Panc1 (cell line): ENCODE results near the gene FGF14.

Experiments
- TF ChIP-seq, protein P1 (sequence below): fragments of 450-650 bp; IDR thresholded peaks from 2 replicates; pipeline ENCODE4 v1.5.1; 2017; ENCODE audit warnings: mild to moderate bottlenecking
- TF ChIP-seq, protein P2 (sequence below), 2 experiments: IDR thresholded peaks; 2 replicates each; pipeline ENCODE4 v1.6.1; 2011 to 2012; ENCODE audit warnings: low read depth in 2 of 2, control low read depth in 1 of 2, low read length in 1 of 2, mild to moderate bottlenecking in 1 of 2, moderate library complexity in 1 of 2; ENCODE audit not compliant: insufficient read depth in 1 of 2

DNA sequence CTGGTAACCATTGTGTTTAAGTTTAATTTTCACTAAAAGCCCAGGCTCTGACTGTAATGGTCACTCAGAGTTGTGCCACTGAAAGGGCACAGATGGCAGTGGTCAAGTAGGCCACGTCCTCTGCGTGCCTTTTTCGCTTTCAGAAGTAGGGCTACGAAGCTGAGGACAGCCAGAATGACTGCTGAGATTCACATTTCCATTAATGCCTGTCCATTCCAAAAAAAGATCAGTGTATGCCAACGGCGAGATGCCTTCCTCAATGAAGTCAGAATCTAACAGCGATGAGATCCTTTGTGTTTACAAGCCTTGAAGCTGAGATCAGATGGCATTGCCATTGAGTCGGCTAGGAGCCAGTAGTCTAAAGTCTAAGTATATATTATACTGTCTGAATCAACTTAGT, 311.3 kb downstream of the FGF14 start:
- TF ChIP-seq, protein P1, sequence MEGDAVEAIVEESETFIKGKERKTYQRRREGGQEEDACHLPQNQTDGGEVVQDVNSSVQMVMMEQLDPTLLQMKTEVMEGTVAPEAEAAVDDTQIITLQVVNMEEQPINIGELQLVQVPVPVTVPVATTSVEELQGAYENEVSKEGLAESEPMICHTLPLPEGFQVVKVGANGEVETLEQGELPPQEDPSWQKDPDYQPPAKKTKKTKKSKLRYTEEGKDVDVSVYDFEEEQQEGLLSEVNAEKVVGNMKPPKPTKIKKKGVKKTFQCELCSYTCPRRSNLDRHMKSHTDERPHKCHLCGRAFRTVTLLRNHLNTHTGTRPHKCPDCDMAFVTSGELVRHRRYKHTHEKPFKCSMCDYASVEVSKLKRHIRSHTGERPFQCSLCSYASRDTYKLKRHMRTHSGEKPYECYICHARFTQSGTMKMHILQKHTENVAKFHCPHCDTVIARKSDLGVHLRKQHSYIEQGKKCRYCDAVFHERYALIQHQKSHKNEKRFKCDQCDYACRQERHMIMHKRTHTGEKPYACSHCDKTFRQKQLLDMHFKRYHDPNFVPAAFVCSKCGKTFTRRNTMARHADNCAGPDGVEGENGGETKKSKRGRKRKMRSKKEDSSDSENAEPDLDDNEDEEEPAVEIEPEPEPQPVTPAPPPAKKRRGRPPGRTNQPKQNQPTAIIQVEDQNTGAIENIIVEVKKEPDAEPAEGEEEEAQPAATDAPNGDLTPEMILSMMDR = no peak
- TF ChIP-seq, protein P2, sequence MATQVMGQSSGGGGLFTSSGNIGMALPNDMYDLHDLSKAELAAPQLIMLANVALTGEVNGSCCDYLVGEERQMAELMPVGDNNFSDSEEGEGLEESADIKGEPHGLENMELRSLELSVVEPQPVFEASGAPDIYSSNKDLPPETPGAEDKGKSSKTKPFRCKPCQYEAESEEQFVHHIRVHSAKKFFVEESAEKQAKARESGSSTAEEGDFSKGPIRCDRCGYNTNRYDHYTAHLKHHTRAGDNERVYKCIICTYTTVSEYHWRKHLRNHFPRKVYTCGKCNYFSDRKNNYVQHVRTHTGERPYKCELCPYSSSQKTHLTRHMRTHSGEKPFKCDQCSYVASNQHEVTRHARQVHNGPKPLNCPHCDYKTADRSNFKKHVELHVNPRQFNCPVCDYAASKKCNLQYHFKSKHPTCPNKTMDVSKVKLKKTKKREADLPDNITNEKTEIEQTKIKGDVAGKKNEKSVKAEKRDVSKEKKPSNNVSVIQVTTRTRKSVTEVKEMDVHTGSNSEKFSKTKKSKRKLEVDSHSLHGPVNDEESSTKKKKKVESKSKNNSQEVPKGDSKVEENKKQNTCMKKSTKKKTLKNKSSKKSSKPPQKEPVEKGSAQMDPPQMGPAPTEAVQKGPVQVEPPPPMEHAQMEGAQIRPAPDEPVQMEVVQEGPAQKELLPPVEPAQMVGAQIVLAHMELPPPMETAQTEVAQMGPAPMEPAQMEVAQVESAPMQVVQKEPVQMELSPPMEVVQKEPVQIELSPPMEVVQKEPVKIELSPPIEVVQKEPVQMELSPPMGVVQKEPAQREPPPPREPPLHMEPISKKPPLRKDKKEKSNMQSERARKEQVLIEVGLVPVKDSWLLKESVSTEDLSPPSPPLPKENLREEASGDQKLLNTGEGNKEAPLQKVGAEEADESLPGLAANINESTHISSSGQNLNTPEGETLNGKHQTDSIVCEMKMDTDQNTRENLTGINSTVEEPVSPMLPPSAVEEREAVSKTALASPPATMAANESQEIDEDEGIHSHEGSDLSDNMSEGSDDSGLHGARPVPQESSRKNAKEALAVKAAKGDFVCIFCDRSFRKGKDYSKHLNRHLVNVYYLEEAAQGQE (IDR thresholded peaks at IDR 0.05; ENCODE audit: insufficient read depth in 1 of 2, low read depth in 2 of 2, low read length in 1 of 2) = no peak
